Endothelial cell of umbilical vein (primary cell): Measurements from ENCODE around the gene NBEA.

Experiments
- CTCF ChIP-seq, 2 donors: IDR thresholded peaks; 1 replicate in 1 of 2; 2 replicates in 1 of 2; pipeline ENCODE4 v1.5.1; 2011; ENCODE audit warnings: low read length in 2 of 2, mild to moderate bottlenecking in 2 of 2, moderate library complexity in 2 of 2, control low read depth in 1 of 2, inconsistent platforms in 1 of 2, low read depth in 1 of 2; ENCODE audit not compliant: insufficient read depth in 1 of 2; ENCODE audit errors: extremely low read depth in 1 of 2
- EZH2 ChIP-seq: IDR thresholded peaks from 2 replicates; pipeline ENCODE4 v1.6.1; 2012; ENCODE audit warnings: borderline replicate concordance, low read depth, mild to moderate bottlenecking, moderate library complexity, low read length, inconsistent platforms; ENCODE audit not compliant: severe bottlenecking
- GATA2 ChIP-seq: IDR thresholded peaks from 2 replicates; pipeline ENCODE4 v1.7.0; 2011; ENCODE audit warnings: low read depth, mild to moderate bottlenecking, moderate library complexity, mixed read lengths, low read length; ENCODE audit not compliant: insufficient read length, insufficient read depth
- MAX ChIP-seq: IDR thresholded peaks from 2 replicates; pipeline ENCODE4 v1.6.1; 2011; ENCODE audit not compliant: insufficient read depth, insufficient read length
- POLR2AphosphoS5 ChIP-seq: IDR thresholded peaks from 2 replicates; pipeline ENCODE4 v1.6.1; 2012; ENCODE audit warnings: low read depth, mild to moderate bottlenecking, control low read depth, low read length, moderate library complexity; ENCODE audit not compliant: insufficient read depth

- TF ChIP-seq CTCF (IDR thresholded peaks at IDR 0.05; ENCODE audit: extremely low read depth in 1 of 2, insufficient read depth in 1 of 2, low read depth in 1 of 2, low read length in 2 of 2) (no peak), EZH2 (no peak), MAX (no peak), POLR2AphosphoS5 (no peak), GATA2 (no peak)
Measured at GRCh38 chr13:35694031-35694430, 752.0 kb downstream of the NBEA start.
